GM18519 (cell line): ENCODE results near the gene OTOF.

Source experiments
- ATAC-seq: cut with Tn5 transposase; IDR thresholded peaks from one replicate; pipeline ENCODE4 v1.9.1; 2021; ENCODE audit warnings: mild to moderate bottlenecking, moderate library complexity; ENCODE audit not compliant: unreplicated experiment, low FRiP score

OTOF gene

DNA sequence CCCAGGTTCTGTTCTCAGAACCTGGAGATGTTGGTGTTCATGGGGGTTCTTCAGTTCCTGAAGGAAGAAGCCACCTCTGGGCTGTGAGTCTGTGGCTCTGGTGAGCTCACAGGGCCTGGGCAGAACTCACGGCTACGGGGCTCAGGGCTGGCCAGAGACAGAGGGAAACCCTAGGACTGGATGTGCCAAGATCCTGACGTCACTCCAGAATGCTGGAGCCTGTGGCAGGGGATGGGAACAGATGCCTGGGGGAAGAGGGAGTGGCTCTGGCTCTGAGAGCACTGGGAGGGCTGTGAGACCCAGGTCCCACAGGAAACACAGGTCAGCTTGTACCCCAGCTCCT, at the start of gene OTOF:
TSS of gene OTOF (minus strand) at position 214 of the 343 bp plus-strand sequence.
- no peak for ATAC-seq

DNA sequence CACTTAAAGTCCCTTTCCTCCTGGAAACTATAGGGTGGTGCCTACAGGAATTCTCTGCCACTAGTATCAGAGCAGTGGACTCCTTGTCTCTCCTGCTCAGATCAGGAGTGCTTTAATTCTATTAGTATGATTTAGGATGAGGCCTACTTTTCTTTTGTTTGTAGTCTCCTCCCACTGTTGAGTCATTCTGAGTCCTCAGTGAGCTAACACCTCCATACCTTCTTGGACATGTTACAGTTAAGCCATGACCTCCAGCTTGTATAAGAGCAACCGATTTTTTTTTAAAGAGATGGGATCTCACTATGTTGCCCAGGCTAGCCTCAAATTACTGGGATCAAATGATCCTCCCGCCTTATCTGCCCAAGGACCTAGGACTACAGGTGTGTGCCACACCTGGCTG, 48.7 kb upstream of the OTOF start:
- no peak for ATAC-seq

DNA sequence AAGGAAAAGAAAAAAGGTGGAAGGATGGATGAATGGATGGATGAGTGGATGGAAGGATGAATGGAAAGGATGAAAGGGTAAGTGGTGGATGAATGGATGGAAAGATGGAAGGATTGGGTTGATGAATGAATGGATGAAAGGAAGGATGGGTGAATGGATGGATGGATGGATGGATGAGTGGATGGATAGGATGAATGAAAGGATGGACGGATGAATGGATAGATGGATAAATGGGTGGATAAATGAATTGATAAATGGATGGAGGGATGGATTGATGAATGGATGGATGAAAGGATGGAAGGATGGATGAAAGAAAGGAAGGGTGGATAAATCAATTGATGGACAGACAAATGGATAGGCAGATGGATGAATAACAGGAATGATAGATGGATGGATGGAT, 48.2 kb upstream of the OTOF start:
- no peak for ATAC-seq

DNA sequence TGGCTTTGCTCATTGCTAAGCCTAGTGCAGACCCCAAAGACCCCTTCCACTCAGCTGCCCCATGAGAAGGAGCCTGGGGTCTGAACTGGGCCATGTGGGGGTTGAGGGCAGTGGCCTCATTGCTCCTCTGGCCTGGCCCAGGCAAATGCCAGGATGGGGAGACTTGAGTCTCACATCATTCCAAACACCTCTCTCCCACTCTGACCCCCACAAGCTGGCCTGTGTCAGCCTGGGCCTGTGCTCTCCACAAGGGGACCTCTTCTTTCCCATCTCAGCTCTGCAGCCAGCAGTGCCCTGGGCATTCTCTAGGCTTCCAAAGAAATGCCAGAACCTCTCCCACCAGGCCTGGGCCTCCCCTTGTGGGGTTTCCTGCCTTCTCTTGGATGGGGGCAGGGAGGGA, 45.8 kb upstream of the OTOF start:
- no peak for ATAC-seq

DNA sequence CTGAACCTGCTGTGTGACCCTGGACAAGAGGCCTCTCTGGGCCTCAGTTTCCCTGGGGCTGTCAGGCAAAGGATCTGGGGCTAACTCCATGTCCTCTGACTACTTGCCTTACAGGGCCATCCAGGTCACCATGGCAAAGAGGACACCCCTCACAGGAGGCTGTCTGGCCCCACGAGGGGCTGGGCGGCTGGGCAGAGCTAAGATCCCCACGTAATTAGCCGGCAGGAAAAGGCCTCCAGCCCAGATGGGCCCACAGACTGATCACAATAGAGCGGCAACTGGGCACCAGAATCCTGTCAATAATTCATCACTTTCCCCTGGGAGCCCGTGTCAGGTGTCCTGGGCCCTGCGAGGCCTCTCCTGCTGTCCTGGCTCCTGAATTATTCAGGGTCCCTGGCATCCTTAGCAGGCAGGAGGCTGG, 44.8 kb upstream of the OTOF start:
- ATAC-seq = no peak

DNA sequence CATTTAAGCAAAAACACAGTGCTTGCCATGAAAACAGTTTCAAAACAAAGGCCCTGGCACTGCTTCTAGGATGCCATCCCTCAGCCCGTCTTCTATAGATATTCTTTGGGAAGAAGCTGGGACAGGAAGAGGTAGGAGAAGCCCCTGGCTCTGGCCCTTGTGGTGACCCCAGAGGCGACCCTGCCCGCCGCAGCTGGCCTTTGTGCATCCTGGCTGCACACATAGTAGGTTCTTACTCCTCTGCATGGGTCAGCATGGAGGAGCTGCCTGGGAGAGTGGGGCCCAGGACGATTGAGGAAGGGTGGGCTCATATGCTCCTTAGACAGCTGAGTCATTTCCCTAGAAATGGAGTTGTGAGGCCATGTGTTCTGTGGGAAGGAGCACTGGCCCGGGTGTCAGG, 44.4 kb upstream of the OTOF start:
- ATAC-seq = no peak

DNA sequence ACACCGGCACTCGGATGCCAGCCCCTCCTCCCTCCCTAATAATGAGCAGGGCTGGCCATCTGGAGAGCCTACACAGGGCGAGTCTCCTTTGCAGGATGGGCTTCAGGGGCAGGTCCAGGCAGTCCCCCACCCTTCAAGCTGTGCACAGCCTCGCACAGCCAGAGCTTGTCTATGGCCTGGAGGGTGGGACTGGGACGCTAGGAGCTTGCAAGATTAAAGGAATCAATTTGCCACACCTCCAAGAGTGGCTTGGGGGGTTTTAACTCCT, 43.9 kb upstream of the OTOF start:
- no peak for ATAC-seq

DNA sequence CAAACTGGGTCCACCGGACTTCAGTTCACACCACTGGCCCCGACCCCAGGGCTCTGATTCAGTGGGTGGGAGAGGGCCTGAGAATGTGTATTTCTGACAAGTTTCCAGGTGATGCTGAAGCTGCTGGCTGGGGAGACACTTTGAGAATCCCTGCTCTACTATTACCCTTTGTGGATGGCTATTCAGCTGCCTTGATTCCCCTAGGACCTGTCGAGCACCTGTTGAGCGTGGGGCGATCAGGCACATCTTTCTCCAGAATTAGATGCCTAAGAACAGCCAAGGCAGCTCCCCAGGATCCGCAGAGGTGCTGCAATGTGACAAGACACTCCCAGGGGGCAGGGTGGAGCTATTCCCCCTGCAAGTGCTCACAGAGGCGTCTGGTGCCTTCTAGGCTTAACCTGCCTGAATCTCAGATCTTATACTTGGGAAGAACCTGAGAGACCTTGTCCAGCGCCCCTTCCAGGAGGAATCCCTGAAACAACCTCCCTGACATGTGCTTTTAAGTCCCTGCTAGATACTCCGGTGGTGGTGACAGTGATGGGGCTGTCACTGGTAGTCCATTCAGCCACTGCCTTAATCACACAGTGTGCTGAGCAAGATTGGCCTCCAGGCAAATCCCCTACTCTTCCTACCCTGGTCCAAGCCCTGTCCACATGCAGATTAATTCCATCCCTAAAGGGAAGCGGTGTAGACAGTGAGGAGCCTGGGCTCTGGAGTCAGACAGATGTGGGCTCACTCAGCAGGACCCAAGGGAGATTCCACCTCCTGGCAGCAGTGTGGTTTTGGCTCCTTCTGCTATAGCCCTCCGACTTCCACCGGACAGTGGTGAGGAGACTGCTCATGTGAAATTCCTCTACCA, 43.4 kb upstream of the OTOF start:
- ATAC-seq = no peak

DNA sequence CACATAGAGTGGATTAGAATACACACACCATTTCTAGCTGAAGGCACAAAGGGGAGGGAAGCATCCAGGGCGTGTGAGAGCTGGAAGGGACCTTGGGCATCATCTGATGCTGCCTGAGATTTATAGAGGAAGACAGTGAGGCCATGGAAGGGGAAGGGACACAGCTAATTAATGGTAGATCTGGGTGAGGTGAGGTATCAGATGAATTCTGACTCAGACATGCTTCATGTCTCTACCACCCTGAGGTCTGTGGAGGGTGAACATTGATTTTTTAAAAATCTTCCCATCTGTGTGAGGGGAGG, 42.2 kb upstream of the OTOF start:
- ATAC-seq = no peak

DNA sequence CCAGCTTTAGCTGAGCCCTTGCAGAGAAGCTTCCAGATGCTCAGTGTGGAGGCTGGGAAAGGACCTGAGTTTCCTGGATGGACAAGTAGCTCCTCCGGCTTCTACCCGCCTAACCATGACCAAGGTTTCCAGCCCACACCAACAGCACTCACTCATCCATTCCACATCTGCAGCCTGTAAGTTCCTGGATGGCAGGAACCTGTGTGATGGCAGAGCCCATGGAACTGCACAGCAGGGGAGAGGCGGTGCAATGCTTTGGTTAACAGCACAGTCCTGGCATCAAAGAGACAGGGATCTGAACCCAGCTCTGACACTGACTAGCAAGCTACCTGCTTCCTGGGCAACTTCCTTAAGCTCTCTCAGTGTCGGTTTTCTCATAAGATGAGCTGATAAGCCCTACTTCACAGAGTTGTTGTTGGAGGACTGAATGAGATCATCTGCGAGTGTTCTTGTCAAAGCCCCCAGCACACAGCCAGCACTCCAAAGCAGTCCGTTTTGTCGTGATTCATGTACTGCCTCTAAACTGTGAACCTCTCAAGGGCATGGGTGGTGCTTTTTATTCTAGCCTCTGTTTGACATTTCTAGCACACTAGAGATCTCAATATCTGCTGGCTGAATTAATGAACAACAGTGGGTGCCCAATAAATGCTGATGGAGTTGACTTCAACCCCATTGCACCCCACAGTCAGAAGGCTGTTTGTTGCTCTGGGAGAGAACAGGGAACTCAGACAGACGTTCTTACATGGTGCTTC, 41.6 kb upstream of the OTOF start:
- ATAC-seq = no peak

DNA sequence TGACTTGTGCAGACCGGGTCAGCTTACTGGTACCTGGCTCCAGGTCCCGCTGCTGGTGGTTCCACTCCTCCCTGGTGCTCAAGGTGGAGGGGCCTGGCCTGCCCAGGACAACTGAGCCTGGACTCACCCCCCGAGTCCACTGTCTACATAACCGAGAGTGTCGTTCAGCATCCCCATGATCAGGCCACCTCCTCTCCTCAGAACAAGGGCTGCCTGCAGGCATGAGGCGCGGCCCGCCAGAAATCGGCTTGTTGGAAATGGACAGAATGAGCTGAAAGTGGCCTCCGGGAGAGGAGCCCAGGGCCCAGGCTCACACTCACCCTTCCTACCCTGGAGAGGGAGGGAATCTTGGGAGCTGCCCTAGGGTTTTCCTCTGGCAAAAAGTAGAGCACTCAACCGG, 38.9 kb upstream of the OTOF start:
- no peak for ATAC-seq

DNA sequence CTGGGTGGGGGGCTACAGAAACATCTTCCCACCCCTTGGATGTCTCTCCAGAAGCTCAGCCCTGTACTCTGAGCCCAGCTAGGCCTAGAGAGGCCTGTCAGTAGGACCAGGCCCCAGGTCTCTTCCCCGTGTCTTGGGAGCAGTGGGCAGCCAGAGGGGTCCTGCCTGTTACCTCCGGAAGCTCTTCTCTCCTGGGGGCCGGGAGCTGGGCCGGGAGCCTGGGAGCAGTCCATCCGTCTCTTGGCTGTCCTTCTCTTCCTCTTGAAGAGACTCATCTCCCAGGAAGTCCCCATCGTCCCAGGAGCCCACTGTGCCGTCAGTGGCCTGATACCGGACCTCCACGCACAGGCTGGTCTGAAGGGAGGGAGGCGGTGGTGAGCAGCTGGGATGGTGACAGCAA, 38.3 kb upstream of the OTOF start:
- no peak for ATAC-seq

DNA sequence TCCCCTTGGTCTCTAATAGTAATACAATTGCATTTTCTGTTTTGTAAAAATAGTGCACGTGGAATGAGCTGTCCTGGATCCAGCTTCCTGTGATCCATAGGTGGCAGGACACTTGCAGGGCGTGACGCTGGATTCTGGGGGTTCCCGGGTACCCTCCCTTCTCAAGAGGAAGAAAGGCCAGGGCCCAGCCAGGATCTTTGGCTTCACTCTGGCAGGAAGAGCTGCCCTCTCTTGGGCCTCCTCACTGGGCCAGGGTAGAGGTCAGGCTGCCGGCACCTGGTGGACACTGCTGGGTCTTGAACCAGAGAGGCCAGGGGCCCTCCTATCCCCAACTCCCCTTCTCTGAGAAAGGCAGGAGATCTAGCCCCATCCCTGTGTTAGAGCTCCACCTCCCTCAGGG, 37.8 kb upstream of the OTOF start:
- no peak for ATAC-seq

DNA sequence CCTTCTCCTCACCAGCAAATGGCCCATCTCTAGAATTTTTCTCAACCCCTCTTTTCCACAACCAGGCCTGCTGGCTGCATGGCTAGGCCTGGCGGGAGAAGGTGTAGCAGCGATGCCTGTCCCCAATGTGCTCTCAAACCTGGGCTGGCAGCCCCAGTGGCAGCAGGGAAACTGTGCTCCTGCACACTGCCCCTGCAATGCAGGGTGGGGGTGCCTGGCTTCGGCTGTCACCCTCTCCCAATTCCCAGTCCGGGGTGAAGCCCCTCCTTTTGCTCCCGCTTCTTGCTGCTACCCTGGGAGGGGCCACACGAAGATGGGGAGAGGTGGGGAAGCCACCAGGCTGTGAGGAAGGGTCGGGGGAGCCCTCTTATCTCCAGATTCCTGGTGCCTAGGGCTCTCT, 36.1 kb upstream of the OTOF start:
- no peak for ATAC-seq

DNA sequence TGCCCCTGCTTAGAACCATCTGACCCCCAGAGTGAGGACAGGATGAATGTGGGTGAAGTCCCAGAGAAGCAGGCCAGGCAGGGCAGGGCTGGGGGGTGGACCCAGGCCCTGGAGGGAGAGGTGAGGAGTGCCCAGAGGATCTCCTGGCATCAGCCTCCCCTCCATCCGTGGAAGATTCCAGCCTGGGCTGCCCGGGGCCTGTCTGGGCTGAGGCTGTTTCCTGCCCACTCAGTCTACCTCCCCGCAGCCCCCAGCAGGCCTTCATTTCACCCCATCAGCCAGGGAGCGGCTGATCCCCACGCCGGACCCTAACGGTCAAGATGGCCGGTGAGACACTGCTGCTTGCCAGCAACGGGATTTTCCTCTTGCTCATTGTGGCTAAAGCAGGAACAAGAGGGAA, 35.3 kb upstream of the OTOF start:
- no peak for ATAC-seq

DNA sequence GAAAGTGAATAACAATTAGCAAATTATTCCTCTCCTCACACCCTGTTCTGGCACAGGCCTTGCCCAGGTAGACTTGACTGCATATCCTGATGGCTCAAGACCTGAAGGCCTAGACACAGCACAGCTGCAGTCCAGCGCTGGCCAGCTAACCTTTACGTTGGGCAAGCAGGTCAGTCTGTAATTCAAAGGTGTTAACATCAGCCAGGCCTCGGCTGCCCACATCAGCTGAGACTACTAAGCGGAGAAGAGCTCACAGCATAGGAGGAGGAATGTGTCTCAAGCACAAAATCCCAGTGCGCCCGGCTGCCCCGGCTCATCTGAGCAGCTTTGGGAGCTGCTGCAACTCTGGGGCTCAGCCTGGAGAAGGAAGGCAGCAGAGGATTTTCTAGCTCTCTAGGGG, 33.5 kb upstream of the OTOF start:
- ATAC-seq = no peak

DNA sequence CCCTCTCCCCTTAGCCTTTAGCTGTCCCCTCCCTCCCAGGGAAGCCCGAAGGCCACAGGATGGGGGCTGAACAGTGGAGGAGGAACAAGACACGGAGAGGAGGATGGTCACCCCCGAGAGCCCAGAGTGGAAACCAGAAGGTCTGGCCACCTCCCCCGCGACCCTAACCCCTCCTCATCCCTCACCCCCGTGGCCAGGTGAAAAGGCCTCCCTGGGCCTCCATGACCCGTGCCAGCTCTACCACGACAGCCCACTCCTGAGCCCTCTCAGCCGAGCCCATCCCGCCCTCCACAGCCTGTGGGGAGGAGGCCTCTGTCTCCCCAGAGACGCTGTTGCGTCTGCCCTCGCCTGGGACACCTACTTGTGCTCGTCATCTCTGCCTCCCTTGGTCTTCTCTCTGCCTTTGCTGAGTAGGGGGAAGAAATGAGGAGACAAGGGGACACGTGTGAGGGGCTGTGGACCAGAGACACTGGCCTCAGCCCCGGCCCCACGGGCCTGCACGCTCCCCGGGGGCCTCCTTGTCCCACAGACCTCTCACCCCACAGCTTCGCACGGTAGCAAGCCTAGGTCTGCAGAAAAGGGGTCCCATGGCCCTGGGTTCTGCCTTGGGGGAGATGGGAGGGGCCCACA, 32.5 kb upstream of the OTOF start:
- no peak for ATAC-seq

DNA sequence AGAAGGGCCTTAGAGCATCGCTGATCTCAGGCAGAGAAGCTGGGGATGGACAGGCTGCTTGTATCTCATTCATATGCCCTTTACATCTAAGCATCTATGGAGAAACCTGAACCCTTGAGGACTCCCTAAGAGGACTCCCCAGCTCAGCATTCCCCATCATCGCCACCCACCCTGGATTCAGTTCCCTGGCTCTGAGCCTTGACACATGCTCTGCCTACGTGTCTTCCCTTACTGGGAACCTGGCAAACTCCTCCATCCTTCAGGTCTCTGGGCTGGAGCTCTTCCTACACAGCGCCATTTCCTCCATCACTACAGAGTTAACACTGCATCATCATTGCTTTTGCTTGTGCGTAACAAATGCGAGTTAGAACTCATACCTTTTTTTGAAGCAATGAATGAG, 31.2 kb upstream of the OTOF start:
- no peak for ATAC-seq

DNA sequence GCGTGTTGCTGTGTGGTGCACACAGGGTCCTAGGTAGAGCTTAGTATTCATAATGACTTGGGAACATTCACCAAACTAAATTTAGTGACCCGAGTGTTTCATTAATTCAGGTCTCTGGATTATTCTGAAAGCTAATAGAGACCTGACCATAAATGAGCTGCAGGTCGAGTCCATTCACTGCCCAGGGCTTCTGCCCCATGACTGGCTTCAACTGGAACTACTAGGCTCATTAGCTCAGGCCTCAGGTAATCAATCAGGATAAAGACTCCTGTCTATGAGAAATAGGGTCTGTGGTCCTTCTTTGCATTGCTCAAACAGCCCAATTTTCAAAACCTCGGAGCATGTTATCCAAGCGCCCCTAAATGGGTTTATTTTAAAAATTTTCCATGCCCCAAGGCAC, 30.0 kb upstream of the OTOF start:
- no peak for ATAC-seq

DNA sequence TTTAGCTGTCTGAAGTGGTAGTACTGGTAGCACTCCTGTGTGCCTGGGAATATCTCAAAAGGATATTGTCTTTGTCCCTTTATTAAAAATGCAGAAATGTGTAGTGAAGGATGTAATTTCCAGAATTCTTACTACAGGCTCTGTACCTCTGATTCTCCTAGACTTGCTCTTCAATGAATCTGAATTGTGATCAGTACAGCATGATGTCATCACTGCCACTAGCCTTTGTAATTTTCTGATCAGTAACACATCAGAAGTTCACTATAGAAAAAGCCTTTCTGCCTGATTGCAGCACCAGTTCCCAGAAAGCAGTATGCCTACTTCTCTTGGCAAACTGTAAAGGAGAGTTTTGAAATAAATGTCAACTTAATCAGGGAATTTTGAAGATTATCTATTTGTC, 29.2 kb upstream of the OTOF start:
- no peak for ATAC-seq

DNA sequence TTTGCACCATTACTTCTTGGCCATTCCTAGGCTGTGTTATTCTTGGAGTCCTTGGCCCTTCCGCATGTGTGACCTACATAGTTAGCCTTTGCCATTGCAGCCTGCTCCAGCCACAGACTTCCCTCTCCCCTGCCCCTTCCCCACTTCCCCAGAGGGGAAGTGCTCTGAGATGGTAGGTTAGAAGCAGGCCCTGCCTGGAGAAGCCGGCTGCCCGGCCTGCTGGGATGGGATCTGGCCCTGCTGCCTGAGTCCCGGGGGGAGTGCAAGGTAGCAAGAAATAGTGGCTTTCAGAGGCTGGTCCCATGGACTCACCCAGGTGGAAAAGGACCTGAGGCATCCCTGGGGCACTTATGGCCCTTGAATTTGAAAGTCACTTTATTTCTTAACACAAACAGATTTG, 28.4 kb upstream of the OTOF start:
- ATAC-seq = no peak

DNA sequence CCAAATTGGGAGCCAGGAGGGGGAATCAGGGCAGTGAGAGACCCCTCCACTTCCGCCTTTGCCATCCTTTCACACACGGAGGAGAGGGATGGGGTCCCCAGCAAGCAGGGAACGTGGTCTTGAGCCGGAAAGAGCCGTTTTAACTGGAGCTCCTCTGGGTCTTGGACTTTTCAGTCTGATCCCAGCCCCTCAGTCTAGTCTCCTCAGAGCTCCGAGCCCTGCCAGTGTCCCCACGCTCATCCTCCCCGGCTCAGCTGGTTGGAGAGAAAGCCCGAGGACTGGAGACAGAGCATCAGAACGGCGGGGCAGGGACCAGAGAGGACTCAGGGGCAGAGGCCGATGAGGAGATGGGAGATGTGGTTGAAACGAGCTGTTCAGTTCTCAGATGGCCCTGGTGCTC, 26.1 kb upstream of the OTOF start:
- ATAC-seq = no peak
